ENCODE data around the gene FGD5.

Gene FGD5

DNA sequence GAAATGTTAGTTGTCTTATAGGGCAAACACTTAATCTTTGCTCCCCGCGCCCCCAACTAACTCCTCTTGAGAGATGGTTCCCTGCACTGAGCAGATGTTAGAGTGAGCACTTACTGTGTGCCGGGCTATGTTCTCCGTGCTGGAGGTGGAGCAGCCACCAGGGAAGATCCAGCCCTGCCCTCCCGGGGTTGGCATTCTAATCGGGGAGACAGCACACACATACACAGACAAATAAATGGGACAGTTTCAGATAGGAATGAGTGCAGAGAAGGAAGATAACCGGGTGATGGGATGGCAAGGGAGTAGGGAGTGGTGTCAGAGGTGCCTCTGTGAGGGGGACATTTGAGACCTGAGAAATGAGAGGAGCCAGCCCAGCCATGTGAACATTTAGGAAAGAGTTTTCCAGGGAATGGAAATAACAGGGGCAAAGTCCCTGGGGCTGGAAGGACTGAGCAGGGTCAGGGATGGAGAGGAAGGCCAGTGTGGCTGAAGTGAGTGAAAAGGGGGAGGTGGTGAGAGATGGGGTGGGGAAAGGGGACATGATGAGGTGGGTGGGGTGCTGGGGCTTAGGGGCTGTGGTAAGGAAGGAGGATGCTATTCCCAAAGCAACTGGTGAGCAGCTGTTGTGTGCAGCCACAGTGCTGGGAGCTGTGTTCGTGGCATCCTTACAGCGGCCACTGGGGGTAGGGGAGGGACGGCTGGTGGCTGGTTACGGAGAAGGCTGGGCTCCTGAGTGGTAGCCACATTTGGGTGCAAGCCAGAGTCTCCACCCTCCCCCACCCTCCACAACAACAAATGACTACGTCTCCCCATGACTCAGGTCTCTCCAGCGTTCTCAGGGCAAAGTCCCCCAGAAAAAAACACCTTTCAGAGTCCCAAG is 15.4 kb upstream of the FGD5 start:
- H3K27me3 ChIP-seq = no peaks in the 10 kb centered on the region
- no peaks in the 10 kb centered on the region for H3K4me1 ChIP-seq
- no peaks in the 10 kb centered on the region for H3K36me3 ChIP-seq
- H3K9me3 ChIP-seq = no peaks in the 10 kb centered on the region
- TF ChIP-seq, protein P1, sequence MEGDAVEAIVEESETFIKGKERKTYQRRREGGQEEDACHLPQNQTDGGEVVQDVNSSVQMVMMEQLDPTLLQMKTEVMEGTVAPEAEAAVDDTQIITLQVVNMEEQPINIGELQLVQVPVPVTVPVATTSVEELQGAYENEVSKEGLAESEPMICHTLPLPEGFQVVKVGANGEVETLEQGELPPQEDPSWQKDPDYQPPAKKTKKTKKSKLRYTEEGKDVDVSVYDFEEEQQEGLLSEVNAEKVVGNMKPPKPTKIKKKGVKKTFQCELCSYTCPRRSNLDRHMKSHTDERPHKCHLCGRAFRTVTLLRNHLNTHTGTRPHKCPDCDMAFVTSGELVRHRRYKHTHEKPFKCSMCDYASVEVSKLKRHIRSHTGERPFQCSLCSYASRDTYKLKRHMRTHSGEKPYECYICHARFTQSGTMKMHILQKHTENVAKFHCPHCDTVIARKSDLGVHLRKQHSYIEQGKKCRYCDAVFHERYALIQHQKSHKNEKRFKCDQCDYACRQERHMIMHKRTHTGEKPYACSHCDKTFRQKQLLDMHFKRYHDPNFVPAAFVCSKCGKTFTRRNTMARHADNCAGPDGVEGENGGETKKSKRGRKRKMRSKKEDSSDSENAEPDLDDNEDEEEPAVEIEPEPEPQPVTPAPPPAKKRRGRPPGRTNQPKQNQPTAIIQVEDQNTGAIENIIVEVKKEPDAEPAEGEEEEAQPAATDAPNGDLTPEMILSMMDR (IDR thresholded peaks at IDR 0.05; ENCODE audit: low read depth, low read length) = no peak
- DNase-seq = no peak
- H3K4me3 ChIP-seq (ENCODE audit: low read depth, low read length) = no peak overlapping the region

DNA sequence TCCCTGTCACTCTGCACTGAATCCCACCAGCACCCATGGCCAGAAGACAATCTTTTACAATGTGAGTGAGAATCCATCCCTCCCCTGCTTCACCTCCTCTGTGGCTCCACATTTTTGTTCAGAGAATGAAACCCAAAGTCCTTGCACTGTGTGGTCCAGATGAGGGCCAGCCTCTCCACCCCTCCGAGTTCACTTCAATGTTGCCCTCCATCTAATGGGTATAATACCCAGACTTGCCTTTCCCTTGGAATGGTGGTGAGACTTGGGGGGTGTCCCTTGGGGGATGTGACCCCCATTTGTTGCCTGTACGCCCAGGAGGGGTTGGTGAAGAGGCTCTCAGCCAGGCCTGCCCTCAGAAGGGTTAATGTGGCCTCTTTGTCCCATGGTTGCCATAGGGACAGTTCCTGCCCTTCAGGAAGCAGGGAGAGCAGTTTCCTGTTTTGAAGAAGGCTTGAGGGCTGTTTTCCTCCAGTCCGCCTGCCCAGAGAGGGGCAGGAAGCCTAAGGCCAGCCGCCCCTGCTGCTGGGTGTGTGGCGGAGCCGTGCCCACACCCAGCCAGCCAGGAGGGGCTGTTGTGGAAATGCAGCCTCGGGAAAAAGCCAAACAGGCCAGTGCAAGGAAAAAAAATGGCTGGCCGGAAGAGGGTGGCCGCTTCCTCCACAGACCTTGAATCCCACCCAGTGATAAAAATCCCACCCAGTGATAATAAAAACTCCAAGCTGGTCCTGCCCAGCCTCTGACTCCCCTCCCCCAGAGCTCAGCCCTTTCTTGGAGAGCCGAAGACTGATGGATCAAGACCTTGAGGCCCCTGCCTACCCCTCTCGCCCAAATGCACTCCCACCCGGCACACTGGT is 14.6 kb upstream of the FGD5 start:
- Histone ChIP-seq H3K36me3 (no peaks in the 10 kb centered on the region), H3K9me3 (no peaks in the 10 kb centered on the region), H3K4me1 (no peaks in the 10 kb centered on the region), H3K27me3 (no peaks in the 10 kb centered on the region), H3K4me3 (ENCODE audit: low read depth, low read length) (no peak overlapping the region)
- TF ChIP-seq, protein P1 (IDR thresholded peaks at IDR 0.05; ENCODE audit: low read depth, low read length) = no peak
- DNase-seq = no peak

- DNase-seq = no peak
- H3K36me3 ChIP-seq = no peaks in the 10 kb centered on the region
- no peaks in the 10 kb centered on the region for H3K9me3 ChIP-seq
- H3K4me1 ChIP-seq = no peaks in the 10 kb centered on the region
- no peak overlapping the region for H3K4me3 ChIP-seq (ENCODE audit: low read depth, low read length)
- TF ChIP-seq, protein P1 (IDR thresholded peaks at IDR 0.05; ENCODE audit: low read depth, low read length) = no peak
- peaks cover 6% of the 10 kb centered on the region for H3K27me3 ChIP-seq
These were observed 13.7 kb upstream of the FGD5 start for GRCh38 chr3:14804835-14805780.

- no peaks in the 10 kb centered on the region for H3K4me1 ChIP-seq
- no peak overlapping the region for H3K4me3 ChIP-seq (ENCODE audit: low read depth, low read length)
- DNase-seq = no peak
- no peaks in the 10 kb centered on the region for H3K9me3 ChIP-seq
- no peaks in the 10 kb centered on the region for H3K36me3 ChIP-seq
- H3K27me3 ChIP-seq = peaks cover 13% of the 10 kb centered on the region
- TF ChIP-seq, protein P1 (IDR thresholded peaks at IDR 0.05; ENCODE audit: low read depth, low read length) = no peak
These were observed 12.7 kb upstream of the FGD5 start for GRCh38 chr3:14805961-14806537.

DNA sequence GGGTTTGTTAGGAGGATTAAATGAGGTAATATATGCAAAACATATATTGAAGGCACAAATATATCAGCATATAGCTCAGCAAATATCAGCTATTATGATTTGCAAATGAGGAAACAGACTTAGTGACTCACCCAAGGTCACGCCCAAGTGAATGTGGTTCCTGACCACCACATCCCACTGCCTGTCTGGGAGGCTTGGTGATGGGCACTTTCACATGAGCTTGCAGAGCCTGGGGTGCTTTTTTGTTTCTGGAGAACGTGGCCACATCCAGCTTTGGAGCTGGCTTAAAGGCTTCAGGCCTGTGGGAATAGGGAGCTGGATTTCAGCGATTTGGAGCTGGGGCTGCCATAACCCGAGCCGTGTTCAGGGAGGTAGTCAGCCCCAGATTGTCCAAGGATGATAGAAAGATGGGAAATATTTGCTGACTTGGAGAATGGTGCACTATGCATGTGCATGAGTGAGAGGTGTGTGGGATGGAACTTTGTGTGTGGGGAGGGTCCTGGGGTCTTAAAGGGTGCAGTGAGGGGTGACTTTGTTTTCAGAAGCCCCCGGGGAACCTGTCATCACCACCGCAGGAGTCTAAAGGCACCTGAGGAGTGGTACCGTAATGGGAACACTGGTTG is 12.0 kb upstream of the FGD5 start:
- Histone ChIP-seq H3K4me3 (ENCODE audit: low read depth, low read length) (no peak overlapping the region), H3K4me1 (no peaks in the 10 kb centered on the region), H3K27me3 (peaks cover 15% of the 10 kb centered on the region), H3K36me3 (no peaks in the 10 kb centered on the region), H3K9me3 (no peaks in the 10 kb centered on the region)
- DNase-seq = no peak
- TF ChIP-seq, protein P1 (IDR thresholded peaks at IDR 0.05; ENCODE audit: low read depth, low read length) = no peak
